Neutrophil (primary cell): ENCODE data around the gene FRS2.

ENCODE experiments used
- H3K27ac ChIP-seq: fragments of 200-600 bp; sonication (generic); 2 replicates; pipeline ENCODE4 v1.5.1; 2016; ENCODE audit warnings: mild to moderate bottlenecking, moderate library complexity
- H3K27me3 ChIP-seq: fragments of 200-600 bp; sonication (generic); 2 replicates; pipeline ENCODE4 v1.6.0; 2016; ENCODE audit warnings: mild to moderate bottlenecking
- H3K36me3 ChIP-seq: fragments of 200-600 bp; sonication (generic); 2 replicates; pipeline ENCODE4 v1.5.1; 2017
- H3K4me1 ChIP-seq, 2 experiments: fragments of 200-600 bp in 1 of 2; sonication (generic) in 1 of 2; 1 replicate in 1 of 2; 2 replicates in 1 of 2; pipeline versions ENCODE4 v1.5.1 to v1.6.1; 2013 to 2016; ENCODE audit warnings: low read depth in 1 of 2, low read length in 1 of 2, mild to moderate bottlenecking in 1 of 2, moderate library complexity in 1 of 2; ENCODE audit not compliant: control insufficient read depth in 1 of 2, insufficient read depth in 1 of 2
- H3K4me3 ChIP-seq, 2 experiments: fragments of 200-600 bp in 1 of 2; sonication (generic) in 1 of 2; 1 replicate in 1 of 2; 2 replicates in 1 of 2; pipeline ENCODE4 v1.5.1; 2013 to 2016; ENCODE audit warnings: low read depth in 1 of 2, low read length in 1 of 2, mild to moderate bottlenecking in 1 of 2, moderate library complexity in 1 of 2
- H3K9me3 ChIP-seq: fragments of 200-600 bp; sonication (generic); 2 replicates; pipeline ENCODE4 v1.5.1; 2016
- CTCF ChIP-seq: fragments of 200-600 bp; sonication (generic); IDR thresholded peaks from 2 replicates; pipeline ENCODE4 v1.5.1; 2016; ENCODE audit warnings: antibody characterized with exemption

The FRS2 gene

DNA sequence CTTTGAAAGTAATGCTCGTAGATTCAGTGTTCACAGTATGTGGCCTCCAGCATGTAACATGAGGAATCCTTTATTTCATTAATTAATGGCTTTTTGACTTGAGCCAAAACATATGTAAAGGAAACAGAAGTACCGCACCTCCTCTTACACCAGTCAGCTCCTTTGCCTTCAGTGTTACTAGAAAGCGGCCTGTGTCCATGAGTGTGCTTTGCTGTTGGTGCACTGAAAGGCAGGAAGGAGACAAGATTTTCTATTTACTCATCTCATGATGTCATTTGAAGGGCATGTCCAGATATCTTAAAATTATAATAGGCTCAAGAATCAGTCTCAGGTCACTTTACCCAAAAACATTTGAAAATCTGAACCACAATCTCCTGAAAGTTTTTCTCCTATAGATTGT, 105.2 kb downstream of the FRS2 start:
- TF ChIP-seq CTCF, result no peak
- H3K36me3 ChIP-seq, result peaks cover 42% of the 10 kb centered on the region
- no peaks in the 10 kb centered on the region for H3K4me1 ChIP-seq
- H3K27me3 ChIP-seq, result no peaks in the 10 kb centered on the region
- H3K27ac ChIP-seq, result no peak overlapping the region
- H3K9me3 ChIP-seq, result no peaks in the 10 kb centered on the region
- H3K4me3 ChIP-seq, result no peak overlapping the region

- peaks cover 23% of the 10 kb centered on the region for H3K36me3 ChIP-seq
- no peaks in the 10 kb centered on the region for H3K4me1 ChIP-seq
- no peak overlapping the region for H3K4me3 ChIP-seq
- H3K27me3 ChIP-seq, result no peaks in the 10 kb centered on the region
- H3K27ac ChIP-seq, result no peak overlapping the region
- no peak for TF ChIP-seq CTCF
- H3K9me3 ChIP-seq, result no peaks in the 10 kb centered on the region
Observed at GRCh38 chr12:69578283-69578682, 108.1 kb downstream of the FRS2 start.

- Histone ChIP-seq H3K27me3 (no peaks in the 10 kb centered on the region), H3K27ac (no peak overlapping the region), H3K4me1 (no peaks in the 10 kb centered on the region), H3K36me3 (peaks cover 15% of the 10 kb centered on the region), H3K9me3 (no peaks in the 10 kb centered on the region), H3K4me3 (no peak overlapping the region)
- TF ChIP-seq CTCF, result no peak
Observed at GRCh38 chr12:69579029-69579428, 108.8 kb downstream of the FRS2 start.

DNA sequence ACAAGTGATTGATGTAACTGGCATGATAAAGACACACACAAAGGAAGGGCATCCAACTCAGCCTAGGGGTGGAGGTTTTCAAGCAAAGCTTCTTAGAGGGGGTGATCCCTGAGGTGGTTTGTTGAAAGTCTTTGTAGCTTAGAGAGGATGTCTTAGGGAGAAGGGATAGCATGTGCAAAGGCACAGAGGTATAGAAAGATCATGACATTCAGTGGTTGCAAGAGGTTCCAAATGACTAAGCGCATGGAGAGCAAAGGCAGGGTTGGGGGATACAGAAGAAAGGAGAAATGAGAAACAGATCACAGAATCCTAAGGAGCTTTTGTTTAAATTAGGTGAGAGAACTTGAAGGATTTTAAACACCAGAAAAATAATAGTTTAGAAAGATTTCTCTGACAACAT, 109.9 kb downstream of the FRS2 start:
- H3K36me3 ChIP-seq, result peaks cover 5% of the 10 kb centered on the region
- no peaks in the 10 kb centered on the region for H3K27me3 ChIP-seq
- H3K4me3 ChIP-seq, result no peak overlapping the region
- no peaks in the 10 kb centered on the region for H3K9me3 ChIP-seq
- peaks cover 3 to 4% of the 10 kb centered on the region in 2 experiments for H3K4me1 ChIP-seq
- no peak overlapping the region for H3K27ac ChIP-seq
- TF ChIP-seq CTCF, result no peak

GRCh38 chr12:69583203-69583602, 113.0 kb downstream of the FRS2 start:
- Histone ChIP-seq H3K4me3 (no peak overlapping the region), H3K4me1 (peaks cover 9% of the 10 kb centered on the region in 2 experiments), H3K27me3 (no peaks in the 10 kb centered on the region), H3K27ac (no peak overlapping the region), H3K36me3 (no peaks in the 10 kb centered on the region), H3K9me3 (no peaks in the 10 kb centered on the region)
- TF ChIP-seq CTCF, result no peak
